HepG2 (cell line): ENCODE measurements around the gene MCRIP2. TPM values are rescaled to one million over a fixed set of nuclear protein-coding genes. Genes with fewer than 3 reads are reported as not detected.
A peak's percentile ranks its signal among the peaks of the same experiment; 100 is the strongest.

Source experiments
- ATF7 ChIP-seq, 2 experiments: fragments of 450-650 bp in 1 of 2; sonication (generic) in 1 of 2; formaldehyde crosslinking in 1 of 2; IDR thresholded peaks; 2 replicates each; pipeline versions ENCODE4 v1.4.0 to v1.6.1; 2016 to 2020; ENCODE audit warnings: antibody characterized with exemption in 1 of 2, mild to moderate bottlenecking in 1 of 2, missing genetic modification reagents in 1 of 2
- EHMT2 ChIP-seq: fragments of 200-600 bp; sonication (generic); IDR thresholded peaks from 2 replicates; pipeline ENCODE4 v1.7.0; 2017; ENCODE audit warnings: antibody characterized with exemption, low read depth, low read length, borderline replicate concordance
- ELF1 ChIP-seq: sonication (generic); formaldehyde crosslinking; IDR thresholded peaks from 2 replicates; pipeline ENCODE4 v1.4.0; 2020; ENCODE audit warnings: missing genetic modification reagents
- HNRNPK ChIP-seq: fragments of 200-400 bp; formaldehyde crosslinking; IDR thresholded peaks from 2 replicates; pipeline ENCODE4 v1.6.1; 2018; ENCODE audit warnings: low read length, low read depth, moderate library complexity, mild to moderate bottlenecking; ENCODE audit not compliant: poor library complexity, severe bottlenecking
- HNRNPLL ChIP-seq: fragments of 200-400 bp; formaldehyde crosslinking; IDR thresholded peaks from 2 replicates; pipeline ENCODE4 v1.6.1; 2017; ENCODE audit warnings: mild to moderate bottlenecking, low read depth, low read length; ENCODE audit not compliant: poor library complexity, severe bottlenecking
- JUNB ChIP-seq: sonication (generic); formaldehyde crosslinking; IDR thresholded peaks from 2 replicates; pipeline ENCODE4 v1.8.0; 2022; ENCODE audit warnings: missing genetic modification reagents, mild to moderate bottlenecking, borderline replicate concordance
- MAFF ChIP-seq: IDR thresholded peaks from 2 replicates; pipeline ENCODE4 v1.6.1; 2011; ENCODE audit warnings: low read depth, low read length, improper control_type of control experiment
- MATR3 ChIP-seq: sonication (generic); formaldehyde crosslinking; IDR thresholded peaks from 2 replicates; pipeline ENCODE4 v1.4.0; 2020; ENCODE audit warnings: missing genetic modification reagents
- NAIF1 ChIP-seq: sonication (generic); formaldehyde crosslinking; IDR thresholded peaks from 2 replicates; pipeline ENCODE4 v1.5.0; 2020; ENCODE audit warnings: mild to moderate bottlenecking, missing genetic modification reagents, borderline replicate concordance
- NR2F2 ChIP-seq: IDR thresholded peaks from 2 replicates; pipeline ENCODE4 v1.6.1; 2012; ENCODE audit warnings: low read depth, inconsistent platforms, borderline replicate concordance
- POLR2G ChIP-seq: fragments of 200-400 bp; formaldehyde crosslinking; IDR thresholded peaks from 2 replicates; pipeline ENCODE4 v1.6.1; 2018; ENCODE audit warnings: mild to moderate bottlenecking, low read depth, low read length, moderate library complexity
- RAD51 ChIP-seq: fragments of 450-650 bp; IDR thresholded peaks from 2 replicates; pipeline ENCODE4 v1.6.1; 2016; ENCODE audit warnings: borderline replicate concordance
- SCMH1 ChIP-seq: sonication (generic); formaldehyde crosslinking; IDR thresholded peaks from 2 replicates; pipeline ENCODE4 v1.9.0; 2021; ENCODE audit warnings: missing genetic modification reagents, mild to moderate bottlenecking, borderline replicate concordance
- TBP ChIP-seq: sonication (generic); formaldehyde crosslinking; IDR thresholded peaks from 2 replicates; pipeline ENCODE4 v1.5.0; 2020; ENCODE audit warnings: missing genetic modification reagents
- ZBTB7B ChIP-seq: sonication (generic); formaldehyde crosslinking; IDR thresholded peaks from 2 replicates; pipeline ENCODE4 v1.4.0; 2020; ENCODE audit warnings: missing genetic modification reagents
- ZFYVE20 ChIP-seq: sonication (generic); formaldehyde crosslinking; IDR thresholded peaks from 2 replicates; pipeline ENCODE4 v1.8.0; 2023; ENCODE audit warnings: low read depth, mild to moderate bottlenecking, moderate library complexity, missing genetic modification reagents, borderline replicate concordance
- ZNF225 ChIP-seq: sonication (generic); formaldehyde crosslinking; IDR thresholded peaks from 2 replicates; pipeline ENCODE4 v1.4.0; 2020; ENCODE audit warnings: mild to moderate bottlenecking, missing genetic modification reagents
- ZNF674 ChIP-seq: sonication (generic); formaldehyde crosslinking; IDR thresholded peaks from 2 replicates; pipeline ENCODE4 v1.5.0; 2020; ENCODE audit warnings: low read depth, mild to moderate bottlenecking, missing genetic modification reagents
- ZNF792 ChIP-seq: IDR thresholded peaks from 2 replicates; pipeline ENCODE4 v1.6.1; 2016
- ZSCAN22 ChIP-seq: sonication (generic); formaldehyde crosslinking; IDR thresholded peaks from 2 replicates; pipeline ENCODE4 v1.4.0; 2020; ENCODE audit warnings: mild to moderate bottlenecking, missing genetic modification reagents
- ZSCAN25 ChIP-seq: sonication (generic); formaldehyde crosslinking; IDR thresholded peaks from 2 replicates; pipeline ENCODE4 v1.8.0; 2022; ENCODE audit warnings: mild to moderate bottlenecking, missing genetic modification reagents
- polyA plus RNA-seq, 8 experiments: library from polyadenylated mRNA; depleted of rRNA in 3 of 8; stranded (reverse) in 7 of 8; unstranded in 1 of 8; fragments of >200 nt; fragmentation: Illumina TruSeq in 4 of 8; extraction: Trizol in 4 of 8; gene quantifications; 2 replicates each; pipeline versions ENCODE4 v1.2.1 to v1.2.3, GENCODE V29; 2011 to 2016; ENCODE audit warnings: low read depth in 4 of 8, missing spikeins in 1 of 8, mixed read lengths in 1 of 8; ENCODE audit not compliant: insufficient read depth in 1 of 8
- total RNA-seq, 5 experiments: library from RNA; depleted of rRNA; stranded (reverse); fragments of >200 nt; fragmentation: Illumina TruSeq; extraction: Trizol; gene quantifications; 2 replicates each; pipeline ENCODE4 v1.2.3, GENCODE V29; 2016; ENCODE audit warnings: low read depth in 1 of 5
- TF ChIP-seq, protein P1 (sequence below): sonication (generic); formaldehyde crosslinking; IDR thresholded peaks from 2 replicates; pipeline ENCODE4 v1.8.0; 2022; ENCODE audit warnings: mild to moderate bottlenecking, missing genetic modification reagents, borderline replicate concordance
- TF ChIP-seq, protein P2 (sequence below): sonication (generic); formaldehyde crosslinking; IDR thresholded peaks from 2 replicates; pipeline ENCODE4 v1.4.0; 2020; ENCODE audit warnings: mild to moderate bottlenecking, low read depth, missing genetic modification reagents
- TF ChIP-seq, protein P3 (sequence below): sonication (generic); formaldehyde crosslinking; IDR thresholded peaks from 2 replicates; pipeline ENCODE4 v1.8.0; 2022; ENCODE audit warnings: mild to moderate bottlenecking, missing genetic modification reagents

Gene MCRIP2
- total and polyA plus RNA-seq, 2 of the 13 experiments (the other 11 are each of a cell fraction or from before 2014, with no cell fraction given) = 39.6 to 76.7 TPM

DNA sequence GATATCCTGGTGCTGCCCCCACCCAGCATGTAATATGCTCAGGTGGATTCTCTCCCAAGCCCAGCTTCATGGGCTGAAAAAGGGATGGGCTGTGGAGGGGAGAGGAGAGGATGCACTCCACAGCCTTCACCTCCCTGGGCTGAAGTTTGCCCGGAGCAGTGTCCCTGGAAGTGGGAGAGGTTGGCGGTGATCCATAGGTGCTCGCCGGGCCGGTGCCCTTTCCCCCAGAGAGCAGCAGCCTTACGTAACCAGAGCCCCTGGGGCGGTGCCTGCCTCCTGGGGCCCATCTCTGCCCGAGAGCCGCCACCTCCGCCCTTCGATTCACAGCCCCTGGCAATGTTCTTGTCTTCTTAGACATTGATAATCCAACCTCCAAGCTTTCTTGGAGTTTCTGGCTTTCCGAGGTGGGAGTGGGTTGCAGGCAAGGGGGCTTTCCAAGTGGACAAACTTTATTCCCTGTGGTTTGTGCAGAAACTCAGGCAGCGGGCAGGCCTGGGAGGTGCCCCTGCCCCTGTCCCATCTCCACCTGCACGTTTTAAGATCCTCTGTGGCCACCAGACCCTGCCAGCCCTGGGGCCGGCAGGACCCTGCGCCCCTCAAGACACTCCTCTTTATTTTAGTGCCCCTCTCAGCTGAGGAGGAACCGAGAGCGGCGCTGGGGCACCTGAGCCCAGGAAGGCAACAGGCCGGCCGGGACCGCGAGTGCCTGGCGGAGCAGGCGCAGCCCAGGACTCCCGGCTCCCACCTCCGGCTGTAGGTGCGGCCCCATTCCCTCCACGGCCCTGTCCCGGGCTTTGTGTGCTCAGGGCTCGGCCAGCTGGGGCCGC lies 4.4 kb downstream of the MCRIP2 start (continued):
- TF ChIP-seq, protein P1, sequence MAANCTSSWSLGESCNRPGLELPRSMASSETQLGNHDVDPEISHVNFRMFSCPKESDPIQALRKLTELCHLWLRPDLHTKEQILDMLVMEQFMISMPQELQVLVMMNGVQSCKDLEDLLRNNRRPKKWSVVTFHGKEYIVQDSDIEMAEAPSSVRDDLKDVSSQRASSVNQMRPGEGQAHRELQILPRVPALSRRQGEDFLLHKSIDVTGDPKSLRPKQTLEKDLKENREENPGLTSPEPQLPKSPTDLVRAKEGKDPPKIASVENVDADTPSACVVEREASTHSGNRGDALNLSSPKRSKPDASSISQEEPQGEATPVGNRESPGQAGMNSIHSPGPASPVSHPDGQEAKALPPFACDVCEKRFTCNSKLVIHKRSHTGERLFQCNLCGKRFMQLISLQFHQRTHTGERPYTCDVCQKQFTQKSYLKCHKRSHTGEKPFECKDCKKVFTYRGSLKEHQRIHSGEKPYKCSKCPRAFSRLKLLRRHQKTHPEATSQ (CRISPR knock-in tag) = no peak
- TF ChIP-seq, protein P2, sequence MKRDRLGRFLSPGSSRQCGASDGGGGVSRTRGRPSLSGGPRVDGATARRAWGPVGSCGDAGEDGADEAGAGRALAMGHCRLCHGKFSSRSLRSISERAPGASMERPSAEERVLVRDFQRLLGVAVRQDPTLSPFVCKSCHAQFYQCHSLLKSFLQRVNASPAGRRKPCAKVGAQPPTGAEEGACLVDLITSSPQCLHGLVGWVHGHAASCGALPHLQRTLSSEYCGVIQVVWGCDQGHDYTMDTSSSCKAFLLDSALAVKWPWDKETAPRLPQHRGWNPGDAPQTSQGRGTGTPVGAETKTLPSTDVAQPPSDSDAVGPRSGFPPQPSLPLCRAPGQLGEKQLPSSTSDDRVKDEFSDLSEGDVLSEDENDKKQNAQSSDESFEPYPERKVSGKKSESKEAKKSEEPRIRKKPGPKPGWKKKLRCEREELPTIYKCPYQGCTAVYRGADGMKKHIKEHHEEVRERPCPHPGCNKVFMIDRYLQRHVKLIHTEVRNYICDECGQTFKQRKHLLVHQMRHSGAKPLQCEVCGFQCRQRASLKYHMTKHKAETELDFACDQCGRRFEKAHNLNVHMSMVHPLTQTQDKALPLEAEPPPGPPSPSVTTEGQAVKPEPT (CRISPR knock-in tag) = no peak
- TF ChIP-seq ZFYVE20 (CRISPR knock-in tag) (no peak), RAD51 (no peak), ZNF225 (CRISPR knock-in tag) (no peak; the same call in 1 of the 2 replicates), POLR2G (peak; percentile 44; the same call in 1 of the 2 replicates), MATR3 (CRISPR knock-in tag) (no peak), MAFF (no peak), JUNB (CRISPR knock-in tag) (no peak), ZNF674 (CRISPR knock-in tag) (no peak), ZSCAN22 (CRISPR knock-in tag) (no peak), NAIF1 (CRISPR knock-in tag) (no peak), ELF1 (CRISPR knock-in tag) (0 out of 2 replicates have a peak, but pooled peaks have one; percentile 31), EHMT2 (no peak), NR2F2 (no peak), HNRNPLL (peak; percentile 52), ZSCAN25 (CRISPR knock-in tag) (no peak), HNRNPK (no peak), ZBTB7B (CRISPR knock-in tag) (peak; percentile 79), TBP (no peak), SCMH1 (CRISPR knock-in tag) (no peak), ZNF792 (no peak), ATF7 (IDR thresholded peaks at IDR 0.05) (no peak), ATF7 (CRISPR knock-in tag; IDR thresholded peaks at IDR 0.05) (no peak)
- TF ChIP-seq, protein P3, sequence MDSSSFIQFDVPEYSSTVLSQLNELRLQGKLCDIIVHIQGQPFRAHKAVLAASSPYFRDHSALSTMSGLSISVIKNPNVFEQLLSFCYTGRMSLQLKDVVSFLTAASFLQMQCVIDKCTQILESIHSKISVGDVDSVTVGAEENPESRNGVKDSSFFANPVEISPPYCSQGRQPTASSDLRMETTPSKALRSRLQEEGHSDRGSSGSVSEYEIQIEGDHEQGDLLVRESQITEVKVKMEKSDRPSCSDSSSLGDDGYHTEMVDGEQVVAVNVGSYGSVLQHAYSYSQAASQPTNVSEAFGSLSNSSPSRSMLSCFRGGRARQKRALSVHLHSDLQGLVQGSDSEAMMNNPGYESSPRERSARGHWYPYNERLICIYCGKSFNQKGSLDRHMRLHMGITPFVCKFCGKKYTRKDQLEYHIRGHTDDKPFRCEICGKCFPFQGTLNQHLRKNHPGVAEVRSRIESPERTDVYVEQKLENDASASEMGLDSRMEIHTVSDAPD (CRISPR knock-in tag) = no peak
